Measurements from ENCODE around the gene STAT1.

STAT1 gene

GRCh38 chr2:191013932-191014652 is at the start of gene STAT1:
Gene STAT1, minus strand, starts transcription at chr2:191014171. Its CDS starts 4,168 bp downstream, at chr2:191010003.
- peak; percentile 88 for DNase-seq

GRCh38 chr2:191063584-191063983 is 49.6 kb upstream of the STAT1 start:
- no peak for DNase-seq

DNA sequence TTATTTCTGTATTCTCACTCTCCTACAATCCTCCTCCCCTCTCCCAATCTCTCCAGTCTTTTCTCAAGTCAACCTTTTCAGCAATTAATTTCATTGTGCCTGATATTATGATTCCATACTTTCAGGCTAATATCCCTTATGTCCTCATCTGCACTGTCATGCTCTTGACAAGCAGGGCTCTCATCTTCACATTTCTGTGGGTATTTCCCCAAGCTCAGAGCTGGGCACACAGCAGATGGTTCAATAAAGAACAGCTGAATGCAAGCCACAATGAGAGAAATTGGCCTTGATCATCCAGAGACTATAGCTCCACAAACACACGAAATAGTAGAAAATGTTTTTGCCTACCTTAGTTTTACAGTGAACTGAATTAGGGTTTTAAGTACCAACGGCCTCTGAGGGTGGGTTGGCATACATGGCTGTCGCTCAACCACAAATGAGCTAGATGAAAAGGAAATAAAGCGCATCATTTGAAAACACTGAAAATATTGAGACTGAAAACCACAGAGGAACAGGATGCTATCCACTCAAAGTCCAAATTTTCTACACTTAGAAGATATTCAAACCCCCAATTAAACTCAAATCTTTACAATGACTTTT is 47.5 kb upstream of the STAT1 start:
- no peak for DNase-seq

DNA sequence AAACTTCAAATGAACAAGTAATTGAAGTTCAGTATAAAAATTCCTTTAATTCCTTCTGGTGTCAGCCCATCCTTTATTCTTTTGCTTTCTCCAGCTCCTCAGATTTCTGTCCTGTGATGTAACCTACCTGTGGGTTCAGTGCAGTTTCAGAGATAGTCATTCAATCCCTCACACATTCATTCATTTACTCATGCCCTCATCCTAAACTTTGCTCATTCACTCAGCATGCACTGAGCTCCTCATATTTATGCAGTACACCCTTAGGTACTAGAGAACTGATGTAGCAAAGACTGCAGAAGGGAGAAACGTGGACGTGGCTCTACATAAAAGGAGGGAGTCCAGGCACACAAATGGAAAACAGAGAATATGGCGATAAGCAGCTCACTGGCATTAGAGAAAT is 45.3 kb upstream of the STAT1 start:
- DNase-seq: no peak

GRCh38 chr2:191056228-191056627 is 42.3 kb upstream of the STAT1 start:
- no peak for DNase-seq

GRCh38 chr2:191053256-191053655 is 39.3 kb upstream of the STAT1 start:
- DNase-seq: no peak

DNA sequence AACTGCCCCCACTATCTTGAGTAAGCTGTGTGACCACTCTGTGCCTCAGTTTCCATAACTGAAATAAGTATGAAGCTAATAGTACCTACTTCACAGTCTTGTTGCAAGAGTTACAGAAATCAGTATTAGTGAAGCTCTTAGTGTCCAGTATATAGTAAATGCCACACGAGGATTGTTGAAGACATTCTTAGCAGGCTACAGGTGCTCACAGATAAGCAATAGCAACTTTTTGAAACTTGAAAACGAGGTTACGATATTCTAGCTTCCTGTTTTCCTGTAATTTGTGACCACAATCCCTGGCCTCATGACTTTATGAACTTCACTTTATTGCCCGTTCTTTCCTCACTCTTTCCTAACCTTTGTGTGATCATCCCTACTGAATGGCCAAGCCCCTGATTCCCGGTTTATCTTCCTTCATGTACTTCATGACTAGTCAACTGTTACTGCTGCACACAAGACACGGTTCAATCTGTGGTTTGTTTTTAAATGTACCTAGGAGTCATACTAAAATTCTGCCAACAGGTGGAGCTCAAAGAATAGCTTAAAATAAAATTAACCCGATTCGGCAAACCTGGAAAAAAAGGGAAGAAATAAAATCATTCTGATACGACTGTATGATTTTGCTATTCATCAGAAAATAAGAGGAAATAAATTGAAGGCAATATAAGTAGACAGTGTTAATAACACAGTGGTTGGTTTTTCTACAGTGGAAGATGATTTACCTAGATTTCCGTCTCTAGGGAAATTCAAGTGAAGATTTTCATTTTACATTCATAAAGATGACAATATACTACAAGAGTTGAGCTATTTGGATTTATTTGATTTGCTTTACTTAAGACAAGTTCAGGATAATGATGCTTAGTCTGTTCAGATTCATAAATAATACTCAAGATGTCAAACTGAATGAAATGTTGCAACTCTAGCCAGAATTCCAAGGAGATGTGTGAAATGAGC is 38.1 kb upstream of the STAT1 start:
- no peak for DNase-seq

DNA sequence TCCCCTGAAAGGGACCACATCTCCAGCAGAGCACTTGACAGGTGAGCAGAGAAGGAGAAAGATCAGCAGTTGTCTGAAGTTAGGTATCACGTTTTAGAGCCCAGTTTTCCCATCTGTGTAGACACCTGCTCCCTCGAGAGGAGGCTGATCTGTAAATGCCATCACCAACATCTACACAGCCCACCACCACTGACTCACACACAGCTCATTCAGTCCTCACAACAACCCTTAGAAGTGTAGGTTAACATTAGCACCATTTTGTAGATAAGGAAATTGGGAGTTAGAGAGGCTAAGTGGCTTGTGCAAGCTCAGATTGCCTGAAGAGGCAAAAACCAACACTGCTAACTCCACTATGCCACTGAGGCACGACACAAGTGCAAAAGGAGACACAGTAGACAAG is 37.2 kb upstream of the STAT1 start:
- no peak for DNase-seq

DNA sequence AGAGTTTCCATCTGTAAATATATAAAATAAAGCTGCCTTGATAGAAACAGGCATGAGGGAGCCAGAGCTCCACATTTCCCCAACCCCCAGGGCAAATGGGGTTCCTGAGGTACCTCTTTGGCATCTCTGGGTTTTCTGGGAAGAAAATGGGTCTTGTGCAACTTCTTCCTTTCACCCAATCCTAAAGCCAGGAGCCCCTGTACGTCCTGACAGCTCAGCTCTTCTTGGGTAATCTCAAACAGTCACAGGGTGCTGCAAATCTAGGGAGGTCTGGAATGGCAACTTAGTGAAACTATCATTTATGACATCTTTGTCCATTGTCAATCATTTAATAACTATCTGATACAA is 36.6 kb upstream of the STAT1 start:
- DNase-seq: no peak

GRCh38 chr2:191049728-191050639 is 36.0 kb upstream of the STAT1 start:
- DNase-seq: no peak

DNA sequence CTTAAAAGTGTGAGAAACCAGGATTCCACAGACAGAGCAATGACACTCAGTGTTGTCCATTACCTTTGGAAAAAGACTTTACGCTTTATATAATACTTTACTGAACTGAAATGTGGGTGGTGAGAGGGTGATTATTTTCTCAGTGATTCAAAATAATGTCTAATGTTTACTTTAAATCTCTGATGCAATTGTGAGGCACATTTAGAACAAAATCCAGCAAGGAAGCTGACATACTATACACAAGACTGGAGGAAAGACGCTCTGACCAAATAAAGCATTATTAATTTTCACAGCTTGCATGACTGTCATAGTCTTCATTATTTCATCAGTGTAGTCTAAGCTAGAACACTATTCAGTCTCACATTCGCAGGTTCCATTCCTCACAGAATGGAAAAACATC is 34.1 kb upstream of the STAT1 start:
- no peak for DNase-seq

DNA sequence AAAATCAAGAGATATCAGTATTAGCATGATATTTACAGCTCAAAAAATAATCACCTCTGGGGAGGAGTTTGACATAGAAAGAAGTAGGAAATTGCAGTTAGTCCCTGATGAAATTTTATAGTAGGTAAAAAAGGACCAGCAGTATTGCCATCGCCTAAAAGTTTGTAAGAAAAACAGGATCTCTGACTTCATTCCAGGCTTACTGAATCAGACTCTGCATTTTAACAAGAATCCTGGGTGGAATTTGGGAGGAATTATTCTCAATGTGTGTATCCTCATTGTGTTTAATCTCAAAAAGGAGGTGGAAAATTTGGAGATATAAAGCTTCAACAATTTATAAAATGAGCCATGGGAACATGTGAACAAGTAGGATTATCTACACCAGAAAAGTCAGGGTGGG is 31.2 kb upstream of the STAT1 start:
- no peak for DNase-seq

DNA sequence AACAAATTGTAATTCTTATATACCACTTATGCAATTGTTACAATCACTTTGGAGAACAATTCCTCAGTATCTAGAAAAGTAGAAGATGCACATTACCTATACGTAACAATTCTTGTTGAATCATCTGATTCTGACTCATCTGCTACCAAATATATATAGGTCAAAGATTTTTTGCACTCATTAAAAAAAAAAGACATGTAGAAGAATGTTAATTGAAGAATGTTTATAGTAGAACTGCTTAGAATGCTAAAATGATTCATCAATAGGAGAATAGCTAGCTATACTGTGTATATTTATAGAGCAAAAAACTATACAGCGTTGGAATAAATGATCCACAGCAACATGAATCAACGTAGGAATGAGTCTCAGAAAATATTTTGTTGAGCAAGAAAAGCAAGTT is 29.5 kb upstream of the STAT1 start:
- DNase-seq: no peak

- DNase-seq: no peak
Measured at GRCh38 chr2:191041418-191042161, 27.6 kb upstream of the STAT1 start.

GRCh38 chr2:191039616-191040015 is 25.6 kb upstream of the STAT1 start:
- DNase-seq: no peak

- no peak for DNase-seq
Measured at GRCh38 chr2:191038741-191039140, 24.8 kb upstream of the STAT1 start.

DNA sequence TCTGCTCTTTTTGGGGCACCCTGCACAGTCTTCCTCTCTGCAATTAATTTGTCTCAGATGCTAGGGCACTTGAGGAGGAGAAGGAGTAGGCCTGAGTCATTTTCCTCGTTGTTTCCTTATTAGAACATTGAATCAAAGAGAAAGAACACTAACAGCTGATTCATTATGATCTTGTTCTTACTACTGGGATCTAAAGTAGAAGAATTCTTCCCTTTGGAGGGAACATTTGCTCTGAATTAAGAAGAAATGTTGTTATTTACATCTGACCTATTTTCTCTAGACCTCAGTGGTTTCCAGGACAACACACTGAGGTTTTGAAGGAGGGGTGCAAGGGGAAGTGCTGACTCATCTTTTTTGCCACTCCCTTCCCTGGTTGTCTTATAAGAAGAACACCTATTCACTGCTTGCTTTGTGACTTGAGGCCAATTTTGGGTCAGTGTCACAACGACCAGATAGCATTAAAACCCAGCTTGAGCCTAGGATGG is 24.3 kb upstream of the STAT1 start:
- no peak for DNase-seq

- no peak for DNase-seq
Measured at GRCh38 chr2:191037351-191037750, 23.4 kb upstream of the STAT1 start.

DNA sequence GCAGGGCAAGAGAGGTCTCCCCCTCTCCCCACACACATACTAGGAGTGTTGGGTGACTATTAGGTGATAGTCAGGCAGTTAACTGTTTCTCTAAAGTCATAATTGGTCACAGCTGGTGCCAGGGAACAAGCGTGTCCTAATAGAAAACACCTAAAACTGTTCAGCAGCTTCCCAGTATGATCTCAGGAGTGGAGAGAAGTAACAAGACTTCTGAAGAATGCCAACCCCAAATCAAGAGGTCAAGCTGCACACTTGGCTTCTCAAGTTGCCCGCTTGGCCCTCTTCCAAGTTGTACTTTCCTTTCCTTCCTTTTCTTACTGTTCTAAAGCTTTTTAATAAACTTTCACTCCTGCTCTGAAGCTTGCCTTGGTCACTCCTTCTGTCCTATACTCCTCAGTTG is 22.4 kb upstream of the STAT1 start:
- no peak for DNase-seq

GRCh38 chr2:191032588-191033429 is 18.8 kb upstream of the STAT1 start:
- no peak for DNase-seq

- DNase-seq: no peak
Measured at GRCh38 chr2:191031256-191031655, 17.3 kb upstream of the STAT1 start.

All from NCI-H774 (cell line).